ENCODE measurements around the gene TLDC2. TPM values are rescaled to one million over a fixed set of nuclear protein-coding genes. Genes with fewer than 3 reads are reported as not detected.
"Not testable (repeated sequence)": the region's sequence is repeated elsewhere in the genome, so short reads cannot be mapped to it uniquely, and the experiment has no call there.

TLDC2 gene
- total and polyA plus RNA-seq, 2 donors (not counting 1 experiment from before 2014, with no cell fraction given), result under 0.01 to 0.09 TPM

DNA sequence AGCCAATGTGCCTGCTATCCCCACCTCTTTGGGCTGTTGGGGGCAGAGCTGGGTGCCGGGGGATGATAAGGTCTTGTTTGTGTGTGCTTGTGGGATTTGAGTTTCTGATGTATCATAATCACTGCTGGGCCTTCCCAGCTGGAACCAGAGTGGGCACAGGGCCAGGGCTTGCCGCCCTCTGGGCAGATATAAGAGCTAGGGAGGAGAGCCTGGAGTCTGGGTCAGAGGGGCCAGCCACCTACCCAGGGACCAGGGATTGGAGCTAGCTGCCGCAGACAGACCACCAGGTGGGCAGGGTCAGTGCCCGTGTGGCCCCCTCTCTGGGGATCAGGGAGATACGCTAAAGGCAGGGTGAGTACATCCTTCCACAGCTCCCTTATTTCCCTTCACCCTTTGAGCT, 3.1 kb upstream of the TLDC2 start:
- Histone ChIP-seq H3K27me3 (ENCODE audit: control insufficient read depth, insufficient read depth, low read length) (no peaks in the 10 kb centered on the region), H3K27ac (ENCODE audit: insufficient read depth, low read length) (no peak overlapping the region), H3K4me3 (replicated peaks in 1 of 4; ENCODE audit: control extremely low read depth in 1 of 4, insufficient read depth in 1 of 4, low read depth in 3 of 4, low read length in 4 of 4) (no peak overlapping the region), H3K4me1 (ENCODE audit: control insufficient read depth, extremely low read depth, insufficient read depth, low read length) (no peaks in the 10 kb centered on the region), H3K9me3 (ENCODE audit: control insufficient read depth, insufficient read depth, low read depth, low read length) (no peaks in the 10 kb centered on the region), H3K79me2 (ENCODE audit: control insufficient read depth, insufficient read depth, low read length) (no peaks in the 10 kb centered on the region), H3K9ac (ENCODE audit: insufficient read depth, low read length) (no peak overlapping the region), H3K36me3 (ENCODE audit: control insufficient read depth, insufficient read depth, low read length) (no peaks in the 10 kb centered on the region), H3K4me2 (ENCODE audit: extremely low read depth, insufficient read depth, low read length) (no peak overlapping the region), H2AFZ (ENCODE audit: low read length) (no peak overlapping the region), H4K20me1 (ENCODE audit: control insufficient read depth, extremely low read depth, insufficient read depth, low read length) (no peaks in the 10 kb centered on the region)
- no peak for TF ChIP-seq EZH2 (IDR thresholded peaks at IDR 0.05; ENCODE audit: low read length, missing control alignments)
- TF ChIP-seq, protein P1, sequence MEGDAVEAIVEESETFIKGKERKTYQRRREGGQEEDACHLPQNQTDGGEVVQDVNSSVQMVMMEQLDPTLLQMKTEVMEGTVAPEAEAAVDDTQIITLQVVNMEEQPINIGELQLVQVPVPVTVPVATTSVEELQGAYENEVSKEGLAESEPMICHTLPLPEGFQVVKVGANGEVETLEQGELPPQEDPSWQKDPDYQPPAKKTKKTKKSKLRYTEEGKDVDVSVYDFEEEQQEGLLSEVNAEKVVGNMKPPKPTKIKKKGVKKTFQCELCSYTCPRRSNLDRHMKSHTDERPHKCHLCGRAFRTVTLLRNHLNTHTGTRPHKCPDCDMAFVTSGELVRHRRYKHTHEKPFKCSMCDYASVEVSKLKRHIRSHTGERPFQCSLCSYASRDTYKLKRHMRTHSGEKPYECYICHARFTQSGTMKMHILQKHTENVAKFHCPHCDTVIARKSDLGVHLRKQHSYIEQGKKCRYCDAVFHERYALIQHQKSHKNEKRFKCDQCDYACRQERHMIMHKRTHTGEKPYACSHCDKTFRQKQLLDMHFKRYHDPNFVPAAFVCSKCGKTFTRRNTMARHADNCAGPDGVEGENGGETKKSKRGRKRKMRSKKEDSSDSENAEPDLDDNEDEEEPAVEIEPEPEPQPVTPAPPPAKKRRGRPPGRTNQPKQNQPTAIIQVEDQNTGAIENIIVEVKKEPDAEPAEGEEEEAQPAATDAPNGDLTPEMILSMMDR (conservative IDR thresholded peaks at IDR 0.05 in 1 of 2, IDR thresholded peaks at IDR 0.05 in 1 of 2; ENCODE audit: low read depth in 1 of 2, low read length in 2 of 2), result no peak
- no peak for DNase-seq (ENCODE audit: low read depth in 2 of 2)

DNA sequence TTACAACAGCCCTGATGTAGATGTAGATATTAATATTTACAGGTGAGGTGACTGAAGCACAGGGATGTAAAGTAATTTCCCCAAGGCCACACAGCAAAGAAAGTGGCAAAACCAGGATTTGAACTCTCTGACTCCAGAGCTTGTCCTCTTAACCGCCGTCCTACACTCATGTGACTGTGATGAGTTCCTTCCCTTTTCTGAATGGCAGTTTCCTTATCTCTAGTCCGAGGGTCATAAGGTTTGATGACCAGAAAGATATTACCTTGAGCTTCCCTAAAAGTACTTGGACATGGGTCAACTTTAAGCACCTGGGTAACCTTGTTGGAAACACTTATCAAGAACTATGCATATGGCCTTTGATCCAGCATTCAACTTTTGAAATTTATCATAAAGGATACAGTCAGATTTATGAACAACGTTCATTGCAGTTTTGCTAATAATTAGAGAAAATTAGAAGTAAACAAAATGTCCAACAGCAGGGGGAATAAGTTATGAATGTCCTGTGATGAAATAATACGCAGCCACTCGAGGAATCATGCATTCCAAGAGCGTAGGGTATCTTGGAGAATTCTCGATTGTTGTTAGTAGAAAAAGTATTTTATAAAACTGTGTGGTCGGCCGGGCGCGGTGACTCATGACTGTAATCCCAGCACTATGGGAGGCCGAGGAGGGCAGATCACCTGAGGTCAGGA, 2.3 kb upstream of the TLDC2 start:
- TF ChIP-seq EZH2 (IDR thresholded peaks at IDR 0.05; ENCODE audit: low read length, missing control alignments), result no peak
- TF ChIP-seq, protein P1 (conservative IDR thresholded peaks at IDR 0.05 in 1 of 2, IDR thresholded peaks at IDR 0.05 in 1 of 2; ENCODE audit: low read depth in 1 of 2, low read length in 2 of 2), result no peak
- Histone ChIP-seq H4K20me1 (ENCODE audit: control insufficient read depth, extremely low read depth, insufficient read depth, low read length) (no peaks in the 10 kb centered on the region), H3K4me1 (ENCODE audit: control insufficient read depth, extremely low read depth, insufficient read depth, low read length) (no peaks in the 10 kb centered on the region), H2AFZ (ENCODE audit: low read length) (no peak overlapping the region), H3K36me3 (ENCODE audit: control insufficient read depth, insufficient read depth, low read length) (no peaks in the 10 kb centered on the region), H3K79me2 (ENCODE audit: control insufficient read depth, insufficient read depth, low read length) (no peaks in the 10 kb centered on the region), H3K9me3 (ENCODE audit: control insufficient read depth, insufficient read depth, low read depth, low read length) (no peaks in the 10 kb centered on the region), H3K4me3 (replicated peaks in 1 of 4; ENCODE audit: control extremely low read depth in 1 of 4, insufficient read depth in 1 of 4, low read depth in 3 of 4, low read length in 4 of 4) (no peak overlapping the region), H3K9ac (ENCODE audit: insufficient read depth, low read length) (no peak overlapping the region), H3K27ac (ENCODE audit: insufficient read depth, low read length) (no peak overlapping the region), H3K27me3 (ENCODE audit: control insufficient read depth, insufficient read depth, low read length) (no peaks in the 10 kb centered on the region), H3K4me2 (ENCODE audit: extremely low read depth, insufficient read depth, low read length) (no peak overlapping the region)
- peak in 1 of 2 donors; percentile 28 for DNase-seq (ENCODE audit: low read depth in 2 of 2)

- H3K4me1 ChIP-seq (ENCODE audit: control insufficient read depth, extremely low read depth, insufficient read depth, low read length); H4K20me1 ChIP-seq (ENCODE audit: control insufficient read depth, extremely low read depth, insufficient read depth, low read length); H3K27ac ChIP-seq (ENCODE audit: insufficient read depth, low read length); H3K79me2 ChIP-seq (ENCODE audit: control insufficient read depth, insufficient read depth, low read length); H3K27me3 ChIP-seq (ENCODE audit: control insufficient read depth, insufficient read depth, low read length); H3K4me3 ChIP-seq (replicated peaks in 1 of 4; ENCODE audit: control extremely low read depth in 1 of 4, insufficient read depth in 1 of 4, low read depth in 3 of 4, low read length in 4 of 4); H3K9ac ChIP-seq (ENCODE audit: insufficient read depth, low read length); H3K4me2 ChIP-seq (ENCODE audit: extremely low read depth, insufficient read depth, low read length); H3K36me3 ChIP-seq (ENCODE audit: control insufficient read depth, insufficient read depth, low read length); H2AFZ ChIP-seq (ENCODE audit: low read length); DNase-seq (ENCODE audit: low read depth in 2 of 2); H3K9me3 ChIP-seq (ENCODE audit: control insufficient read depth, insufficient read depth, low read depth, low read length): not testable (repeated sequence)
These were observed 845 bp upstream of the TLDC2 start for GRCh38 chr20:36875093-36875492.
